K562 (cell line): ENCODE measurements around the gene PKD1L1. TPM values are rescaled to one million over a fixed set of nuclear protein-coding genes. Genes with fewer than 3 reads are reported as not detected.

ENCODE experiments used
- ATAC-seq: fragments of 200-7000 bp; cut with Tn5 transposase; 3 replicates; pipeline ENCODE4 v1.9.1; 2020; ENCODE audit warnings: moderate library complexity
- BruUV-seq: library from RNA; stranded (reverse); fragments of 400-500 nt; replicated peaks from 2 replicates; lab custom pipeline; 2021; lab: Mats Ljungman, UMichigan
- CTCF ChIA-PET: fragments of 300-600 bp; formaldehyde crosslinking; extraction: SDS; loops from one replicate; lab custom pipeline; 2021; ENCODE audit warnings: low intra/inter-chr PET ratio; lab: Yijun Ruan, JAX
- POLR2A ChIA-PET: fragments of 300-600, 350-650 bp; sonication (Branson Sonifier 250); formaldehyde crosslinking; extraction: SDS; loops from one replicate; lab custom pipeline; 2021; ENCODE audit warnings: antibody characterized with exemption, inconsistent platforms; lab: Yijun Ruan, JAX
- DNase-seq, 4 experiments: peaks; one replicate each; pipeline versions ENCODE4 v3.0.0 to v3.0.0-alpha.2; 2011 to 2018; ENCODE audit warnings: low spot score in 3 of 4, mixed read lengths in 3 of 4; ENCODE audit errors: extremely low read depth in 1 of 4
- FAIRE-seq: peaks from 2 replicates; lab custom pipeline; 2011; peaks lifted over from hg19 to GRCh38; lab: Jason Lieb, UNC
- H2AFZ ChIP-seq: 2 replicates; pipeline ENCODE4 v1.6.0; 2011; ENCODE audit warnings: low read depth, low read length, control low read depth, inconsistent platforms
- H3K27ac ChIP-seq: fragments of 200-600 bp; 3 replicates; pipeline ENCODE4 v1.8.0; 2011; ENCODE audit warnings: low read depth, mild to moderate bottlenecking, control low read depth, inconsistent platforms, low read length, moderate library complexity, mixed read lengths; ENCODE audit errors: extremely low read depth
- H3K27me3 ChIP-seq, 2 experiments: fragments of 300-600 bp in 1 of 2; 2 replicates in 1 of 2; 3 replicates in 1 of 2; pipeline versions ENCODE4 v1.6.0 to v1.8.0; 2011; ENCODE audit warnings: inconsistent platforms in 2 of 2, low read length in 2 of 2, mild to moderate bottlenecking in 1 of 2, mixed read lengths in 1 of 2, moderate library complexity in 1 of 2; ENCODE audit not compliant: control insufficient read depth in 2 of 2, insufficient read depth in 2 of 2
- H3K36me3 ChIP-seq: fragments of 300-600 bp; 3 replicates; pipeline ENCODE4 v1.8.0; 2011; ENCODE audit warnings: mild to moderate bottlenecking, low read length, inconsistent platforms; ENCODE audit not compliant: control insufficient read depth, insufficient read depth
- H3K4me1 ChIP-seq, 2 experiments: fragments of 200-600 bp in 1 of 2; replicated peaks in 1 of 2; 2 replicates in 1 of 2; 3 replicates in 1 of 2; pipeline versions ENCODE4 v1.5.1 to v1.8.0; 2011; ENCODE audit warnings: inconsistent platforms in 2 of 2, low read length in 2 of 2, mild to moderate bottlenecking in 1 of 2, mixed read lengths in 1 of 2, moderate library complexity in 1 of 2; ENCODE audit not compliant: control insufficient read depth in 2 of 2, insufficient read depth in 2 of 2
- H3K4me2 ChIP-seq: 2 replicates; pipeline ENCODE4 v1.6.1; 2011; ENCODE audit warnings: low read length, control low read depth, inconsistent platforms, mixed read lengths; ENCODE audit not compliant: insufficient read depth
- H3K4me3 ChIP-seq: fragments of 200-600 bp; sonication (generic), shearing (Covaris generic); 2 replicates; pipeline ENCODE4 v1.5.1; 2016; ENCODE audit warnings: control low read depth, inconsistent platforms
- H3K79me2 ChIP-seq: fragments of 200-600 bp; 3 replicates; pipeline ENCODE4 v1.8.0; 2011; ENCODE audit warnings: low read length, inconsistent platforms; ENCODE audit not compliant: control insufficient read depth, insufficient read depth
- H3K9ac ChIP-seq, 2 experiments: 2 replicates each; pipeline versions ENCODE4 v1.6.0 to v1.6.1; 2011; ENCODE audit warnings: low read depth in 2 of 2, low read length in 2 of 2, control low read depth in 1 of 2, inconsistent platforms in 1 of 2, mild to moderate bottlenecking in 1 of 2, mixed read lengths in 1 of 2; ENCODE audit not compliant: insufficient read depth in 1 of 2
- H3K9me1 ChIP-seq: one replicate; pipeline ENCODE4 v1.6.0; 2011; ENCODE audit warnings: inconsistent platforms, mild to moderate bottlenecking, low read length, moderate library complexity; ENCODE audit not compliant: control insufficient read depth, insufficient read depth
- H3K9me3 ChIP-seq: replicated peaks from 2 replicates; pipeline ENCODE4 v1.5.1; 2011; ENCODE audit warnings: low read depth, low read length, inconsistent platforms; ENCODE audit not compliant: control insufficient read depth, insufficient read depth
- H4K20me1 ChIP-seq: replicated peaks from 2 replicates; pipeline ENCODE4 v1.6.1; 2011; ENCODE audit warnings: low read length, inconsistent platforms, mixed read lengths; ENCODE audit not compliant: control insufficient read depth, insufficient read depth
- EGR1 ChIP-seq: fragments of 450-650 bp; conservative IDR thresholded peaks from 2 replicates; pipeline ENCODE4 v1.6.1; 2017; ENCODE audit warnings: mild to moderate bottlenecking
- FOSL1 ChIP-seq: fragments of 200-800 bp; sonication (Bioruptor generic); conservative IDR thresholded peaks from 2 replicates; pipeline ENCODE4 v1.6.1; 2016; ENCODE audit warnings: missing genetic modification characterization, missing compliant biosample characterization
- HIVEP1 ChIP-seq: fragments of 250-450 bp; sonication (Bioruptor Pico); IDR thresholded peaks from 2 replicates; pipeline ENCODE4 v1.4.0; 2020; ENCODE audit warnings: mild to moderate bottlenecking
- KAT2B ChIP-seq: IDR thresholded peaks from one replicate; pipeline ENCODE4 v1.6.1; 2012; ENCODE audit warnings: low read depth, mild to moderate bottlenecking, control low read depth, inconsistent platforms, low read length, moderate library complexity
- KAT8 ChIP-seq: fragments of 450-650 bp; IDR thresholded peaks from 2 replicates; pipeline ENCODE4 v1.6.1; 2016; ENCODE audit warnings: low read depth, mild to moderate bottlenecking
- MEF2A ChIP-seq: IDR thresholded peaks from 2 replicates; pipeline ENCODE4 v1.6.1; 2011; ENCODE audit warnings: low read depth, mild to moderate bottlenecking, low read length, moderate library complexity; ENCODE audit not compliant: control insufficient read depth
- YY1 ChIP-seq, 3 experiments: IDR thresholded peaks; 2 replicates each; pipeline ENCODE4 v1.6.1; 2011; ENCODE audit warnings: low read length in 2 of 3, mild to moderate bottlenecking in 2 of 3, moderate library complexity in 2 of 3, borderline replicate concordance in 1 of 3, control low read depth in 1 of 3, low read depth in 1 of 3; ENCODE audit not compliant: insufficient read depth in 3 of 3, insufficient replicate concordance in 2 of 3, control insufficient read depth in 1 of 3, insufficient read length in 1 of 3; ENCODE audit errors: extremely low read depth in 1 of 3
- WGBS: fragments of 100-300 bp; shearing (Covaris generic); methylation state at CpG from one replicate; pipeline ENCODE4 v1.1.6; 2016; ENCODE audit warnings: low coverage, mixed read lengths; ENCODE audit not compliant: insufficient coverage; ENCODE audit errors: missing lambda C conversion rate; 5-methylcytosine and 5-hydroxymethylcytosine counted together
- in situ Hi-C: fragments of 300-500 bp; cut with MboI; formaldehyde crosslinking; loops from 4 replicates; pipeline ENCODE4 v1.15.0; 2018; ENCODE audit warnings: inconsistent platforms, mixed read lengths
- intact Hi-C: fragments of 100-400 bp; cut with micrococcal nuclease; formaldehyde crosslinking; loops from 2 replicates; pipeline ENCODE4 v1.14.2; 2022
- polyA plus RNA-seq, 8 experiments: library from polyadenylated mRNA; depleted of rRNA in 4 of 8; stranded (reverse) in 5 of 8; unstranded in 3 of 8; fragments of >200 nt; fragmentation: Nextera tagmentation in 2 of 8; fragmentation: Illumina TruSeq in 1 of 8; extraction: Ambion mirVana in 2 of 8; extraction: Trizol in 1 of 8; gene quantifications; 2 replicates each; pipeline versions ENCODE4 v1.2.1 to v1.2.3, GENCODE V29; 2011 to 2014; ENCODE audit warnings: inconsistent platforms in 1 of 8, missing spikeins in 1 of 8
- total RNA-seq, 7 experiments: library from RNA; depleted of rRNA in 6 of 7; stranded (reverse); fragments of >200 nt in 6 of 7; fragmentation: Illumina TruSeq in 2 of 7; extraction: Trizol in 2 of 7; gene quantifications; 2 replicates each; pipeline versions ENCODE4 v1.2.1 to v1.2.3, GENCODE V29; 2011 to 2021; ENCODE audit warnings: low replicate concordance in 1 of 7
- TF ChIP-seq, protein P1 (sequence below), 2 experiments: fragments of 450-650 bp in 1 of 2; sonication (generic) in 1 of 2; formaldehyde crosslinking in 1 of 2; IDR thresholded peaks in 1 of 2; conservative IDR thresholded peaks in 1 of 2; 2 replicates each; pipeline versions ENCODE4 v1.6.1 to v1.8.1; 2016 to 2023; ENCODE audit warnings: mild to moderate bottlenecking in 2 of 2, moderate library complexity in 2 of 2, inconsistent platforms in 1 of 2, missing genetic modification reagents in 1 of 2

Gene PKD1L1
- total and polyA plus RNA-seq, 9 of the 15 experiments (the other 6 are each of a cell fraction or from before 2014, with no cell fraction given) = 0.01 to 0.02 TPM; not detected in 7

DNA sequence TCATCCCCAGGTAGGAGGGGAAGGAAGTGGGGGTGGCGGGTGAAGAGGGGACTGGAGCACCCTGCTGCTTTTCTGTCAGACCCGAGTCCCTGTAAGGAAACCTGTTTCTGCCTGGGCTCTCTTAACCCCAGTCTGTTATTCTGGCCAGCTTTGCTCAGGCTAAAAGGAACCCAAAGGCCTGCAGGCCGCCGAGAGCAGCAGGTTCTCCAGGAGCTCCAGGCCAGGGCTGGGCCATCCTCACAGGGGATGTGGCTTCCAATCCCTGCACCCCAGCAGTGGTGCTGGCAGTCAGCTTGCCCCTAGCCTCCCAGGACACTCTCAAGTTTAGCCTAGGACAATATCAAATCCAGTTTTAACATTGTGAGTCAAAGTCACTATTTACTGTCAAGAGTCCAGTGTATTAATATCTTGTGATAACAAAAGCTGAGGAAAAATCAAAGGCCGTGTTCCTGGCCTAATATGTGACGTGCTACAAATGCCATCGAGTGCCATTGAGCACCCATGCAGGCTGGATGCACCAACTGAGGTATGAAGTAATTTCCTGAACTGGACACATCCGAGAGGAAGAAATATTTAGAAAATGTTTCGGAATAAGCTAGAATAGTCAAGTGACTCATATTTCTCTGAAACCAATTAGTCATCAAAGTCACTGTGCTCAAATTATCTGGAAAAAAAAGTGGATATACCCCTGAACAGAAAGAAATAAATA, 7.0 kb downstream of the PKD1L1 start:
- CTCF ChIA-PET = no interaction called here

More for the DNA sequence above, 7.0 kb downstream of the PKD1L1 start:
- WGBS = 7% methylated on average over 8 of the region's 9 CpGs
- H3K4me3 ChIP-seq = no peak overlapping the region
- H3K9me3 ChIP-seq = no peaks in the 10 kb centered on the region
- ATAC-seq (no peak), DNase-seq (no peak), FAIRE-seq (no peak)
- H3K4me2 ChIP-seq = no peak overlapping the region
- POLR2A ChIA-PET = no interaction called here
- in situ Hi-C loops = loop anchor here (5.0 kb wide), 1 partner anchor 171 kb away; no protein-coding TSS in a partner anchor
- H3K4me1 ChIP-seq = no peaks in the 10 kb centered on the region; a peak in 1 of 5 replicates
- H3K9ac ChIP-seq = no peak overlapping the region
- H3K36me3 ChIP-seq = no peaks in the 10 kb centered on the region
- peaks cover 2 to 27% of the 10 kb centered on the region in 2 experiments; a peak in 4 of 5 replicates for H3K27me3 ChIP-seq
- intact Hi-C loops = no loop called here
- BruUV-seq = no TSS peak
- TF ChIP-seq, protein P1, sequence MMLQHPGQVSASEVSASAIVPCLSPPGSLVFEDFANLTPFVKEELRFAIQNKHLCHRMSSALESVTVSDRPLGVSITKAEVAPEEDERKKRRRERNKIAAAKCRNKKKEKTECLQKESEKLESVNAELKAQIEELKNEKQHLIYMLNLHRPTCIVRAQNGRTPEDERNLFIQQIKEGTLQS (IDR thresholded peaks at IDR 0.05) = peak; percentile 37; the same call in 1 of the 2 replicates
- TF ChIP-seq, protein P1 (CRISPR knock-in tag; conservative IDR thresholded peaks at IDR 0.05) = no peak
- no peak for TF ChIP-seq MEF2A
- no peak for TF ChIP-seq YY1 (IDR thresholded peaks at IDR 0.05; ENCODE audit: borderline replicate concordance in 1 of 3, control insufficient read depth in 1 of 3, extremely low read depth in 1 of 3, insufficient read depth in 3 of 3, insufficient read length in 1 of 3, insufficient replicate concordance in 2 of 3, low read depth in 1 of 3, low read length in 2 of 3)
- TF ChIP-seq KAT2B = no peak
- peak; percentile 92 for TF ChIP-seq FOSL1 (tag)
- 0 out of 2 replicates have a peak, but pooled peaks have one; percentile 6 for TF ChIP-seq EGR1
- no peak for TF ChIP-seq KAT8
- TF ChIP-seq HIVEP1 (CRISPR knock-in tag) = no peak
- H3K79me2 ChIP-seq = no peaks in the 10 kb centered on the region
- no peak overlapping the region for H2AFZ ChIP-seq
- no peak overlapping the region for H3K27ac ChIP-seq
- no peaks in the 10 kb centered on the region; the same call in none of the 2 replicates for H4K20me1 ChIP-seq
- H3K9me1 ChIP-seq = no peaks in the 10 kb centered on the region
